OCI-LY7 (cell line): ENCODE results near the gene FRZB. TPM values are rescaled to one million over a fixed set of nuclear protein-coding genes. Genes with fewer than 3 reads are reported as not detected.

Experiments
- BruUV-seq: library from RNA; stranded (reverse); fragments of 400-500 nt; replicated peaks from 2 replicates; lab custom pipeline; 2021; lab: Mats Ljungman, UMichigan
- CTCF ChIA-PET: fragments of 300-600 bp; sonication (Branson Sonifier 250); formaldehyde crosslinking; loops from one replicate; lab custom pipeline; 2022; ENCODE audit warnings: antibody characterized with exemption; ENCODE audit not compliant: unreplicated experiment; lab: Charles Lee
- POLR2A ChIA-PET: fragments of 300-600 bp; sonication (Branson Sonifier 250); formaldehyde crosslinking; loops from one replicate; lab custom pipeline; 2022; ENCODE audit warnings: antibody characterized with exemption; lab: Charles Lee
- DNase-seq: peaks from one replicate; pipeline ENCODE4 v3.0.0-alpha.2; 2015; ENCODE audit warnings: low spot score
- H2AFZ ChIP-seq: fragments of 200-600 bp; sonication (generic), shearing (Covaris generic); 2 replicates; pipeline ENCODE4 v1.6.1; 2014; ENCODE audit warnings: mild to moderate bottlenecking, antibody characterized with exemption, low read length, moderate library complexity
- H3K27ac ChIP-seq: fragments of 200-600 bp; sonication (generic); 2 replicates; pipeline ENCODE4 v1.5.1; 2014; ENCODE audit warnings: mixed run types, low read depth, mild to moderate bottlenecking, moderate library complexity, low read length, inconsistent platforms; ENCODE audit not compliant: poor library complexity, severe bottlenecking
- H3K36me3 ChIP-seq: fragments of 200-600 bp; sonication (generic); 2 replicates; pipeline ENCODE4 v1.6.1; 2014; ENCODE audit warnings: mild to moderate bottlenecking, antibody characterized with exemption, low read length, moderate library complexity, mixed read lengths; ENCODE audit not compliant: insufficient read depth
- H3K4me1 ChIP-seq: fragments of 200-600 bp; sonication (generic); 2 replicates; pipeline ENCODE4 v1.5.1; 2014; ENCODE audit warnings: mild to moderate bottlenecking, low read length; ENCODE audit not compliant: insufficient read depth, poor library complexity, severe bottlenecking
- H3K4me2 ChIP-seq: fragments of 200-600 bp; sonication (generic); 2 replicates; pipeline ENCODE4 v1.6.1; 2014; ENCODE audit warnings: mild to moderate bottlenecking, low read length
- H3K4me3 ChIP-seq: fragments of 200-600 bp; sonication (generic); 2 replicates; pipeline ENCODE4 v1.5.1; 2014; ENCODE audit warnings: mild to moderate bottlenecking, low read depth, low read length; ENCODE audit not compliant: poor library complexity, severe bottlenecking
- H3K79me2 ChIP-seq: fragments of 200-600 bp; sonication (generic); 2 replicates; pipeline ENCODE4 v1.6.1; 2016; ENCODE audit warnings: low read depth, mild to moderate bottlenecking, low read length, moderate library complexity, mixed read lengths; ENCODE audit not compliant: insufficient read depth
- H3K9me2 ChIP-seq: fragments of 200-600 bp; sonication (generic); 2 replicates; pipeline ENCODE4 v1.6.1; 2016; ENCODE audit warnings: mild to moderate bottlenecking, low read length, mixed read lengths; ENCODE audit not compliant: insufficient read depth
- H3K9me3 ChIP-seq: fragments of 200-600 bp; sonication (generic); 2 replicates; pipeline ENCODE4 v1.6.1; 2014; ENCODE audit warnings: mild to moderate bottlenecking, mixed run types, low read length, mixed read lengths
- H4K20me1 ChIP-seq: fragments of 200-600 bp; sonication (generic); 2 replicates; pipeline ENCODE4 v1.6.1; 2014; ENCODE audit warnings: mild to moderate bottlenecking, antibody characterized with exemption, low read length, moderate library complexity, mixed read lengths; ENCODE audit not compliant: insufficient read depth
- CTCF ChIP-seq: fragments of 200-600 bp; sonication (generic); conservative IDR thresholded peaks from 2 replicates; pipeline ENCODE4 v1.5.1; 2014; ENCODE audit warnings: mild to moderate bottlenecking, antibody characterized with exemption, low read length, moderate library complexity, mixed read lengths
- EZH2phosphoT487 ChIP-seq: fragments of 200-600 bp; sonication (generic); IDR thresholded peaks from 2 replicates; pipeline ENCODE4 v1.6.1; 2018; ENCODE audit warnings: low read depth, borderline replicate concordance, mild to moderate bottlenecking, mixed run types, antibody characterized with exemption, low read length, moderate library complexity, mixed read lengths
- intact Hi-C: fragments of 100-400 bp; cut with micrococcal nuclease; formaldehyde crosslinking; loops from one replicate; pipeline ENCODE4 v1.10.0; 2022; ENCODE audit not compliant: unreplicated experiment
- total RNA-seq, 2 experiments: library from RNA; depleted of rRNA in 1 of 2; stranded (reverse); fragments of >200 nt in 1 of 2; shearing (Covaris generic) in 1 of 2; gene quantifications; 2 replicates each; pipeline ENCODE4 v1.2.3, GENCODE V29; 2014 to 2022

FRZB gene
- total RNA-seq, 2 experiments from 2014 or later, result not detected

- no TSS peak for BruUV-seq
- intact Hi-C loops, result no loop called here
- peak; percentile 60 for DNase-seq
Observed at GRCh38 chr2:182868054-182868796, 1.8 kb upstream of the FRZB start.

GRCh38 chr2:182867426-182868053, 1.1 kb upstream of the FRZB start:
- POLR2A ChIA-PET, result interaction anchor here (0.6 to 2.1 kb wide), 10 partner anchors 9 to 1565 kb away, joined by 3 to 9 read pairs (median 3); no protein-coding TSS in a partner anchor
- no peak for DNase-seq

More at GRCh38 chr2:182868054-182868796, 1.8 kb upstream of the FRZB start:
- TF ChIP-seq CTCF (no peak), EZH2phosphoT487 (no peak)
- Histone ChIP-seq H3K4me3 (peak overlapping the region; percentile 42), H3K9me3 (no peaks in the 10 kb centered on the region), H3K4me1 (peaks cover 21% of the 10 kb centered on the region), H4K20me1 (no peaks in the 10 kb centered on the region), H2AFZ (peak overlapping the region; percentile 99), H3K79me2 (no peaks in the 10 kb centered on the region), H3K27ac (peak overlapping the region; percentile 41), H3K36me3 (no peaks in the 10 kb centered on the region), H3K4me2 (peak overlapping the region; percentile 70), H3K9me2 (no peaks in the 10 kb centered on the region)
- ChIA-PET POLR2A (interaction anchor here (0.6 to 2.1 kb wide), 12 partner anchors 10 to 1566 kb away, joined by 3 to 5 read pairs (median 3); no protein-coding TSS in a partner anchor), CTCF (no interaction called here)

GRCh38 chr2:182866095-182866460, 359 bp downstream of the FRZB start:
- DNase-seq, result no peak
- POLR2A ChIA-PET, result interaction anchor here (1.1 kb wide), 1 partner anchor 25 kb away, joined by 3 read pairs; no protein-coding TSS in a partner anchor
- Histone ChIP-seq H3K4me2 (no peak overlapping the region), H3K9me2 (no peaks in the 10 kb centered on the region), H3K4me3 (no peak overlapping the region), H3K36me3 (no peaks in the 10 kb centered on the region), H3K27ac (no peak overlapping the region), H4K20me1 (no peaks in the 10 kb centered on the region), H3K9me3 (no peaks in the 10 kb centered on the region), H2AFZ (no peak overlapping the region; the same call in 1 of the 2 replicates), H3K79me2 (no peaks in the 10 kb centered on the region), H3K4me1 (peaks cover 28% of the 10 kb centered on the region)
- no peak for TF ChIP-seq EZH2phosphoT487
- TF ChIP-seq CTCF, result no peak
- CTCF ChIA-PET, result no interaction called here
- no TSS peak for BruUV-seq
- intact Hi-C loops, result no loop called here

More at GRCh38 chr2:182867426-182868053, 1.1 kb upstream of the FRZB start:
- Histone ChIP-seq H3K79me2 (no peaks in the 10 kb centered on the region), H3K4me1 (peaks cover 22% of the 10 kb centered on the region), H3K36me3 (no peaks in the 10 kb centered on the region), H3K9me2 (no peaks in the 10 kb centered on the region), H2AFZ (peak overlapping the region; percentile 99), H3K27ac (peak overlapping the region; percentile 41), H3K4me3 (peak overlapping the region; percentile 42), H3K4me2 (peak overlapping the region; percentile 70), H4K20me1 (no peaks in the 10 kb centered on the region), H3K9me3 (no peaks in the 10 kb centered on the region)
- TF ChIP-seq EZH2phosphoT487, result no peak
- intact Hi-C loops, result no loop called here
- BruUV-seq, result no TSS peak
- CTCF ChIA-PET, result no interaction called here
